H1 (cell line): ENCODE measurements around the gene TTC33. TPM values are rescaled to one million over a fixed set of nuclear protein-coding genes. Genes with fewer than 3 reads are reported as not detected.

Source experiments
- CTCF ChIA-PET: fragments of 300-600 bp; sonication (Branson Sonifier 250); formaldehyde crosslinking; loops from one replicate; lab custom pipeline; 2021; ENCODE audit not compliant: partially characterized antibody; lab: Charles Lee
- POLR2A ChIA-PET: fragments of 300-600 bp; sonication (Branson Sonifier 250); formaldehyde crosslinking; loops from one replicate; lab custom pipeline; 2021; ENCODE audit warnings: inconsistent platforms; ENCODE audit not compliant: partially characterized antibody; lab: Charles Lee
- DNase-seq, 2 experiments: peaks; one replicate each; pipeline versions ENCODE4 v3.0.0 to v3.0.0-alpha.2; 2010 to 2022; ENCODE audit warnings: low spot score in 2 of 2, low read depth in 1 of 2, mixed read lengths in 1 of 2
- FAIRE-seq: peaks from 2 replicates; lab custom pipeline; 2011; peaks lifted over from hg19 to GRCh38; lab: Jason Lieb, UNC
- H2AFZ ChIP-seq: 2 replicates; pipeline ENCODE4 v1.8.1; 2012; ENCODE audit warnings: low read length, inconsistent platforms
- H2AK5ac ChIP-seq: 2 replicates; pipeline ENCODE4 v1.6.1; 2013; ENCODE audit warnings: low read depth, low read length
- H2BK120ac ChIP-seq: replicated peaks from 2 replicates; pipeline ENCODE3; 2013; ENCODE audit warnings: low read depth, low read length, inconsistent platforms
- H2BK12ac ChIP-seq: 2 replicates; pipeline ENCODE4 v1.6.1; 2013; ENCODE audit warnings: low read depth, low read length
- H2BK15ac ChIP-seq: 2 replicates; pipeline ENCODE4 v1.6.1; 2013; ENCODE audit warnings: low read length
- H2BK20ac ChIP-seq: 2 replicates; pipeline ENCODE4 v1.6.1; 2013; ENCODE audit warnings: low read length
- H2BK5ac ChIP-seq: 2 replicates; pipeline ENCODE4 v1.6.1; 2013; ENCODE audit warnings: low read depth, low read length
- H3K14ac ChIP-seq: 2 replicates; pipeline ENCODE4 v1.6.1; 2013; ENCODE audit warnings: inconsistent platforms; ENCODE audit not compliant: insufficient read length
- H3K18ac ChIP-seq: 2 replicates; pipeline ENCODE4 v1.6.1; 2013; ENCODE audit warnings: low read length; ENCODE audit errors: extremely low read depth
- H3K23ac ChIP-seq: 2 replicates; pipeline ENCODE4 v1.6.1; 2013; ENCODE audit warnings: inconsistent platforms; ENCODE audit not compliant: insufficient read length
- H3K23me2 ChIP-seq: 2 replicates; pipeline ENCODE4 v1.6.1; 2013; ENCODE audit warnings: low read depth, low read length
- H3K27ac ChIP-seq: 2 replicates; pipeline ENCODE4 v1.6.1; 2011; ENCODE audit warnings: low read depth, low read length, inconsistent platforms
- H3K27me3 ChIP-seq, 4 experiments: replicated peaks in 1 of 4; 1 replicate in 1 of 4; 2 replicates in 3 of 4; pipeline versions ENCODE4 v1.6.1 to v1.8.1; 2011 to 2013; ENCODE audit warnings: low read length in 3 of 4, mild to moderate bottlenecking in 3 of 4, inconsistent platforms in 2 of 4, mixed read lengths in 2 of 4, moderate library complexity in 1 of 4; ENCODE audit not compliant: control insufficient read depth in 3 of 4, insufficient read depth in 3 of 4; ENCODE audit errors: extremely low read depth in 1 of 4
- H3K36me3 ChIP-seq, 4 experiments: 2 replicates each; pipeline versions ENCODE4 v1.6.1 to v1.8.1; 2011 to 2013; ENCODE audit warnings: mild to moderate bottlenecking in 4 of 4, low read length in 3 of 4, moderate library complexity in 2 of 4, control low read depth in 1 of 4, inconsistent platforms in 1 of 4; ENCODE audit not compliant: insufficient read depth in 4 of 4, control insufficient read depth in 2 of 4
- H3K4ac ChIP-seq: replicated peaks from 2 replicates; pipeline ENCODE3; 2013; ENCODE audit warnings: low read length, low read depth, mixed read lengths, inconsistent platforms; ENCODE audit not compliant: insufficient read length
- H3K4me1 ChIP-seq, 4 experiments: replicated peaks in 1 of 4; 1 replicate in 1 of 4; 2 replicates in 3 of 4; pipeline versions ENCODE4 v1.6.1 to v1.8.1; 2011 to 2013; ENCODE audit warnings: low read length in 3 of 4, inconsistent platforms in 2 of 4, mixed read lengths in 1 of 4; ENCODE audit not compliant: insufficient read depth in 4 of 4, control insufficient read depth in 3 of 4
- H3K4me2 ChIP-seq, 2 experiments: 2 replicates each; pipeline versions ENCODE4 v1.6.1 to v1.8.1; 2011 to 2013; ENCODE audit warnings: low read depth in 2 of 2, low read length in 2 of 2, control low read depth in 1 of 2, inconsistent platforms in 1 of 2, mild to moderate bottlenecking in 1 of 2; ENCODE audit not compliant: insufficient read depth in 1 of 2
- H3K4me3 ChIP-seq, 4 experiments: fragments of 200-600, 300-600 bp in 1 of 4; sonication (generic), shearing (Covaris generic), sonication (Bioruptor Twin) in 1 of 4; 2 replicates each; pipeline versions ENCODE4 v1.5.1 to v1.8.1; 2011 to 2016; ENCODE audit warnings: low read length in 4 of 4, low read depth in 3 of 4, control low read depth in 2 of 4, inconsistent platforms in 2 of 4, mild to moderate bottlenecking in 2 of 4, mixed read lengths in 1 of 4, moderate library complexity in 1 of 4; ENCODE audit not compliant: insufficient read depth in 2 of 4; ENCODE audit errors: extremely low read depth in 1 of 4
- H3K56ac ChIP-seq: replicated peaks from 2 replicates; pipeline ENCODE3; 2013; ENCODE audit warnings: low read depth, mild to moderate bottlenecking, mixed read lengths, low read length, inconsistent platforms; ENCODE audit not compliant: insufficient read length
- H3K79me1 ChIP-seq: 2 replicates; pipeline ENCODE4 v1.6.1; 2013; ENCODE audit warnings: low read depth, low read length, control low read depth
- H3K79me2 ChIP-seq, 2 experiments: 2 replicates each; pipeline versions ENCODE4 v1.6.1 to v1.8.1; 2012 to 2013; ENCODE audit warnings: low read length in 2 of 2, mild to moderate bottlenecking in 2 of 2, inconsistent platforms in 1 of 2; ENCODE audit not compliant: insufficient read depth in 2 of 2, control insufficient read depth in 1 of 2
- H3K9ac ChIP-seq, 4 experiments: replicated peaks in 1 of 4; 1 replicate in 1 of 4; 2 replicates in 3 of 4; pipeline versions ENCODE4 v1.6.1 to v1.8.1; 2011 to 2013; ENCODE audit warnings: low read depth in 3 of 4, low read length in 3 of 4, control low read depth in 2 of 4, mild to moderate bottlenecking in 2 of 4, moderate library complexity in 2 of 4, inconsistent platforms in 1 of 4; ENCODE audit errors: extremely low read depth in 1 of 4
- H3K9me3 ChIP-seq, 2 experiments: 2 replicates each; pipeline versions ENCODE4 v1.6.1 to v1.8.1; 2012 to 2013; ENCODE audit warnings: mild to moderate bottlenecking in 2 of 2, moderate library complexity in 2 of 2, control low read depth in 1 of 2, inconsistent platforms in 1 of 2, low read depth in 1 of 2, low read length in 1 of 2, mixed read lengths in 1 of 2; ENCODE audit not compliant: insufficient read depth in 2 of 2
- H4K20me1 ChIP-seq, 2 experiments: replicated peaks in 1 of 2; 2 replicates each; pipeline versions ENCODE3 to v1.8.1; 2011 to 2013; ENCODE audit warnings: inconsistent platforms in 2 of 2, low read length in 2 of 2, mild to moderate bottlenecking in 1 of 2; ENCODE audit not compliant: insufficient read depth in 2 of 2, control insufficient read depth in 1 of 2
- H4K5ac ChIP-seq: 2 replicates; pipeline ENCODE4 v1.6.1; 2013; ENCODE audit warnings: low read length, low read depth, mixed read lengths, inconsistent platforms; ENCODE audit not compliant: insufficient read length
- H4K8ac ChIP-seq: 2 replicates; pipeline ENCODE4 v1.8.0; 2013; ENCODE audit warnings: mild to moderate bottlenecking, moderate library complexity, low read length, inconsistent platforms; ENCODE audit not compliant: insufficient read depth; ENCODE audit errors: extremely low read depth
- H4K91ac ChIP-seq: replicated peaks from 2 replicates; pipeline ENCODE3; 2013; ENCODE audit warnings: low read length, mixed read lengths, inconsistent platforms; ENCODE audit not compliant: insufficient read length
- CBX8 ChIP-seq: fragments of 300-800, 300-1000 bp; sonication (generic); IDR thresholded peaks from 2 replicates; pipeline ENCODE4 v1.7.1; 2016; ENCODE audit warnings: low read depth, low read length, borderline replicate concordance
- CEBPB ChIP-seq: IDR thresholded peaks from 2 replicates; pipeline ENCODE4 v1.6.1; 2012; ENCODE audit warnings: low read depth, low read length
- CTBP2 ChIP-seq: IDR thresholded peaks from 2 replicates; pipeline ENCODE4 v1.7.0; 2011; ENCODE audit warnings: borderline replicate concordance, mild to moderate bottlenecking, moderate library complexity, mixed read lengths, low read length; ENCODE audit not compliant: insufficient read depth, insufficient read length
- EGR1 ChIP-seq: IDR thresholded peaks from 2 replicates; pipeline ENCODE4 v1.6.1; 2011; ENCODE audit warnings: low read depth, low read length, borderline replicate concordance
- JUN ChIP-seq: IDR thresholded peaks from 2 replicates; pipeline ENCODE4 v1.6.1; 2011; ENCODE audit warnings: low read depth, mild to moderate bottlenecking, improper control_type of control experiment, low read length
- SIN3A ChIP-seq, 2 experiments: IDR thresholded peaks in 1 of 2; conservative IDR thresholded peaks in 1 of 2; 2 replicates each; pipeline ENCODE4 v1.6.1; 2011 to 2012; ENCODE audit warnings: low read length in 2 of 2, improper control_type of control experiment in 1 of 2, low read depth in 1 of 2, mild to moderate bottlenecking in 1 of 2
- WGBS, 2 experiments: shearing (Covaris generic) in 1 of 2; methylation state at CpG; one replicate each; pipeline versions ENCODE4 v1.1.6 to v1.1.7; 2013 to 2015; ENCODE audit warnings: low lambda C conversion rate in 2 of 2, mixed read lengths in 2 of 2, inconsistent platforms in 1 of 2, low coverage in 1 of 2, missing lambda C conversion rate in 1 of 2; ENCODE audit not compliant: insufficient replicate concordance in 2 of 2, insufficient coverage in 1 of 2, insufficient read length in 1 of 2; ENCODE audit errors: extremely low coverage in 1 of 2, missing lambda C conversion rate in 1 of 2; 5-methylcytosine and 5-hydroxymethylcytosine counted together
- polyA plus RNA-seq, 7 experiments: library from polyadenylated mRNA; depleted of rRNA in 3 of 7; stranded (reverse) in 5 of 7; unstranded in 2 of 7; fragments of >200 nt in 5 of 7; fragments of 200-250 nt in 2 of 7; gene quantifications; 1 replicate in 5 of 7; 2 replicates in 1 of 7; 4 replicates in 1 of 7; pipeline versions ENCODE4 v1.2.1 to v1.2.3, GENCODE V29; 2011 to 2013; ENCODE audit warnings: missing spikeins in 2 of 7, mixed read lengths in 2 of 7
- total RNA-seq: library from RNA; stranded (reverse); fragmentation: NEBNext Ultra II Directional; extraction: Animal tissue kit (Norgen Biotek cat#: 25700); gene quantifications from 2 replicates; pipeline ENCODE4 v1.2.1, GENCODE V29; 2021
- TF ChIP-seq, protein P1 (sequence below): IDR thresholded peaks from 2 replicates; pipeline ENCODE4 v1.6.1; 2011; ENCODE audit warnings: low read depth, mild to moderate bottlenecking, low read length; ENCODE audit not compliant: insufficient read depth

Gene TTC33
- total and polyA plus RNA-seq, 2 of the 8 experiments (the other 6 are each of a cell fraction or from before 2014, with no cell fraction given): 1.2 to 12.6 TPM

- ChIA-PET POLR2A (no interaction called here), CTCF (no interaction called here)
- H3K79me1 ChIP-seq: no peaks in the 10 kb centered on the region
- no peak overlapping the region for H3K4ac ChIP-seq
- H2BK15ac ChIP-seq: no peak overlapping the region
- H2BK5ac ChIP-seq: no peak overlapping the region
- H3K27ac ChIP-seq: no peak overlapping the region
- no peak overlapping the region for H3K9ac ChIP-seq
- no peak overlapping the region for H3K14ac ChIP-seq
- no peak overlapping the region for H2BK20ac ChIP-seq
- H3K56ac ChIP-seq: no peak overlapping the region
- H3K4me3 ChIP-seq: no peak overlapping the region
- H3K79me2 ChIP-seq: no peaks in the 10 kb centered on the region
- no peaks in the 10 kb centered on the region for H3K36me3 ChIP-seq
- FAIRE-seq (no peak), DNase-seq (no peak)
- H2AFZ ChIP-seq: no peak overlapping the region
- H4K8ac ChIP-seq: no peak overlapping the region
- no peak overlapping the region for H2BK120ac ChIP-seq
- no peak overlapping the region for H4K91ac ChIP-seq
- H2AK5ac ChIP-seq: no peak overlapping the region
- H3K9me3 ChIP-seq: no peaks in the 10 kb centered on the region
- no peaks in the 10 kb centered on the region for H3K27me3 ChIP-seq
- no peak overlapping the region for H4K5ac ChIP-seq
- peaks cover 0 to 2% of the 10 kb centered on the region in 2 experiments for H4K20me1 ChIP-seq
- H3K4me2 ChIP-seq: no peak overlapping the region
- H3K4me1 ChIP-seq: no peaks in the 10 kb centered on the region
- TF ChIP-seq, protein P1, sequence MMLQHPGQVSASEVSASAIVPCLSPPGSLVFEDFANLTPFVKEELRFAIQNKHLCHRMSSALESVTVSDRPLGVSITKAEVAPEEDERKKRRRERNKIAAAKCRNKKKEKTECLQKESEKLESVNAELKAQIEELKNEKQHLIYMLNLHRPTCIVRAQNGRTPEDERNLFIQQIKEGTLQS: no peak
- TF ChIP-seq JUN (no peak), CTBP2 (no peak), EGR1 (no peak), CBX8 (no peak), CEBPB (no peak), SIN3A (conservative IDR thresholded peaks at IDR 0.05 in 1 of 2, IDR thresholded peaks at IDR 0.05 in 1 of 2; ENCODE audit: low read depth in 1 of 2, low read length in 2 of 2) (no peak)
- no peak overlapping the region for H3K18ac ChIP-seq
- no peaks in the 10 kb centered on the region for H3K23me2 ChIP-seq
- H3K23ac ChIP-seq: no peak overlapping the region
- 83% methylated on average over 1 of the region's 1 CpG; no CpG with 5 or more reads in 1 of the 2 experiments for WGBS, 2 experiments
- no peak overlapping the region for H2BK12ac ChIP-seq
Measured at GRCh38 chr5:40511801-40512200, 244.0 kb downstream of the TTC33 start.
